HG03175 (cell line): ENCODE results near the gene NECTIN1.

Source experiments
- ATAC-seq: cut with Tn5 transposase; IDR thresholded peaks from one replicate; pipeline ENCODE4 v1.9.1; 2021; ENCODE audit warnings: mild to moderate bottlenecking, moderate library complexity; ENCODE audit not compliant: unreplicated experiment

Gene NECTIN1

DNA sequence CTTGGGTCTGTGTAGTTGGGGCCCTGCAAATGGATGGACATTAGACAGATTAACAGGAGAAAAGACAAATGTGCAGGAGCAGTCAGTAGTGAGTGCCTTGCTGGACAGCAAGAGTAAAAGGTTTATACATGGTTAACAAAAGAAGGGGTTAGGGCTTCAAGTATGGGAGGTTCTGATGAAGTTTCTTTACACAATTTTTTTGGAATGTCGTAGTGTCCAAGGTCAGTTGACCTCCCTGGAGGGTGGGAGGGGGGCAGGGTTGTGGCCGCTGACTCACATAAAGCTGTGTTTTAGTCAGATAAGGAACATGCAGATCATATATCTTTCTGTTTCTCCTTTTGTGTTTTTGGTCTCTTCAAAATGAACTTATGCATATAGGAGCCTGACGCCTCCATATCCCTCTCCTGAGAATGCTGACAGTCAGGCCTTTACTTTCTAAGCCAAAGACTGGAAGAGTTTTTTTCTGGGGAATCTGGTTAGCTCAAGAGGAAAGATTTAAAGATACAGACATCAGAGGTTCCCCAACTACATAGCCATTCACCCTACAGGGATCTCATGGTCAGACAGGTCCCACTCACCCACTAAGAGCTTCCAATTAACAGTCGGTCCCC is 134.3 kb downstream of the NECTIN1 start:
- ATAC-seq = no peak

DNA sequence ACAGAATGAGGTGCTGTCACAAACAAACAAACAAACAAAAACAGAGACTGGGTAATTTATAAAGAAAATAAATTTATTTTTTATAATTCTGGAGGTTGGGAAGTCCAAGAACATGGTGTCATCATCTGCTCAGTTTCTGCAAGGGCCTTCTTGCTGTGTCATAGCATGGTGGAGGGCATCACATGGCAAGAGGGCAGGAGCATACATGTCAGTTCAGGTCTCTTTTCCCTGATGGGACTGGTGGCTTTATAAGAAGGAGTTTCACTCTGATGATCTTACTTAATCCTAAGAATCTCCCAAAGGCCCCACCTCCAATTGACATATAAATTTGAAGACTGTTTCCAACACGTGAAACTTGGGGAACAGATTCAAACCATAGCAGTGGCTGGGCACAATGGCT is 135.7 kb downstream of the NECTIN1 start:
- ATAC-seq = no peak

DNA sequence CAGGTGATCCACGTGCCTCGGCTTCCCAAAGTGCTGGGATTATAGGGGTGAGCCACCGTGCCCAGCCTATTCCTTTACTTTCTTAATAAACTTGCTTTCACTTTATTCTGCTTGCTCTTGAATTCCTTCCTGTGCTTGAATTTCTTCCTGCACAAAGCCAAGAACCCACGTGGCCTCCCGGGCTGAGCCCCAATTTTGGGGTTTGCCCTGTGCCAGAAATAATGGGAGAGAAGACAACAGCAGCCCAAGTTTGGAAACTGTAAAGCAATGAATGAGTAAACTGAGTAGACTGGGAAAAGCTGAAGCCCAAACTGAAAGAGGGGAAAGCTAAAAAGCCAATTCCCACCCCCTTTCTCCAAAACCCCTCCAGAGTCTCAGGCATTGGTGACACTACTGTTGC is 136.4 kb downstream of the NECTIN1 start:
- ATAC-seq = no peak

DNA sequence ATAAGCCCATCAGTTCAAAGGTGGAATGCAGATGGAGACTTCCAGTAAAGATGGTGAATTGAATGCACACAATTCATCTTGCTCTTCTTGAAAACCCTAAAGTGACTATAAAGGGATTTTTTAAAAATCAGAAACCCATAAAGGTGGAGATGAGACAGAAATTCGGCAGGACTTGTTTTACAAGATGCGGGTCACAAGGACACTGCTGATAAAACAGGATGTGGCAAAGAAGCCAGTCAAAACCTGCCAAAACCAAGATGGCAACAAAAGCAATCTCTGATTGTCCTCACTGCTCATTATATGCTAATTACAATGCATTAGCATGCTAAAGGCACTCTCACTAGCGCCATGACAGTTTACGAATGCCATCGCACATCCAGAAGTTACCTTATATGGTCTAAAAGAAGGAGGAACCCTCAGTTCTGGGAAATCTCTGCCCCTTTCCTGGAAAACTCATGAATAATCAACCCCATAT is 137.1 kb downstream of the NECTIN1 start:
- no peak for ATAC-seq

DNA sequence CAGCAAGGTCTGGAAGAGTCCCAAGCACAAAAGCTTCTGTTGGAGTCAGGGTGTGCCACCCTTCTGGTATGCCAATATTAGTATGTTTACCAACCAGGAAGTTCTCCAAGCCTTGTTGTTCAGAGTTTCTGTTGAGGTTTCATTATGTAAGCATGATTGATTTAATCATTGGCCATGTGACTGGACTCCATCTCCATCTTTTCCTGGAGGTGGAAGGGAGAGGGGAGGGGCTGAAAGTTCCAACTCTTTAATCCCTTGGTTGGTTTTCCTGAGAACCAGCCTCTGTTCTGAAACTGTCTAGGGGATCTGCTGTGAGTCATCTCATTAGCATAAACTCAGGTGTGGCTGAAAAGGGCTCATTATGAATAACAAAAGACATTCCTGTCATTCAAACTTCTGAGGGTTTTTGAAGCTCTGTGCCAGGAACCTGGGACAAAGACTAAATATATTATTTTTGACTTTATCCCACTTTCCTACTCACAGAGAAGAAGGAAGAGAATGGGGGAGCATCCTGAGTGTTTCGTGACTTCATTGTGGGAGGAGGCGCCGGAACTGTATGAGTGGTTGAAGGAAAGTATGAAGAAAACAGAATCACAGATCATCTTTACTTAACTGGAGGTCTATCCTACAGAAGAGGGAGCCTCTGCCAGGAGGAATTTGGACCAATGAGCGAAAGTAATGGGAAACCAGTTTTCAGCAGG is 138.2 kb downstream of the NECTIN1 start:
- ATAC-seq = no peak

DNA sequence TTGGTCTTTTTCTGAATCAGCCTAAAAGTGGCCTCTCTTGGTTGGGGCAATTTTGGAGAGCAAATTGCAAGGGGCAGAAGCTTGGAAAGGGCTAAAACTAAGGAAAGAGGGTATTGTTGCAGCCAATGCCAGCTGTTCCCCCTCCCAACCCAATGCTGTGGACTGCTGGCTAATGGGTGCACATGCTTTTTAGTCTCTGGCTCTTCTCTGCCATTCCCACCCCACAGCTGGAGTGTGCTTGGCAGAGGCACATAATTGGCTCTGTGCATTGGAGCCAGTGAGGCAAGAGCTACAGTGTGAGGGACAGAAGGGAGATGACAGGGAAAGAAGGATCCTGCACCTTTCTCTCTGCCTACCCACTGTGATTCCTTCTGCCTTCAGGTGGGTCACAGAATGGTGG is 140.0 kb downstream of the NECTIN1 start:
- ATAC-seq = no peak
